ENCODE data around the gene EDARADD.
A peak's percentile ranks its signal among the peaks of the same experiment; 100 is the strongest.
"Not testable (repeated sequence)": the region's sequence is repeated elsewhere in the genome, so short reads cannot be mapped to it uniquely, and the experiment has no call there.

Gene EDARADD

DNA sequence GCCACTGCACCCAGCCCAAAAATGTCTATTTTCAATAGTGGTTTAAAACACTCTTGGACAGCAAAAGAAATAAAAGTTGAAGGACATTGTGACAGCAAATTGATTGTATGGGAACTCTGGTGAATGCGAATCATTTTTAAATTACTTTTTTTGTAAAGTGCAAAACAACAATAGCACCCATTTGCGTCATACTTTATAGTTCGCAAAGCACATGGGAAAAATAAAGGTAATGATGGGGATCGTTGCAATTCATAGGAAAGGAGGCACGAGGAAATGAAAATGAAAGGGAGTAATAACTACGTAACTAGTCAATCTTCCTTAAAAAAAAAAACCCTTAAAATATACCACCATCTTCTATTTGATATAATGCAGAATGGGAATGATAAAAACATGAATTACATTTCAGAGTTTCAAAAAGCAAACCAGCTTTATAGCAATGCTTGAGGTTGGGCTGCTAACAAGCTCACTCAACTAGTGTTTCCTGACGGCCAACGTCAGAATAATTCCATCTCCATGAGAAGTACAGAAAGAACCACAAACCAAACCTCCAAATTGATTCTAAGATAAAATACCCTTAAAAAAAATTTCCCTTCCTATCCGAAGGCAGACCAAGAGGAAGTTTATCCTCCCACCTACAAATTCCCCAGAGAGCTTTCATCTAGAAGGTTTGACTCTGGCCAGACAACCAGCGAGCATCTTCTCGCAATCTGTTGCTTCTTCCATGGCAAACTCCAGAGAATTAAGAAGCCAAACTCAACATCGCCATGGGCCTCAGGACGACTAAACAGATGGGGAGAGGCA lies at the start of gene EDARADD:
Gene EDARADD (plus strand): TSS at position 606 of the 801 bp plus-strand sequence. CDS start 159 bp downstream, at position 765.
- H2AFZ ChIP-seq (ENCODE audit: low read length, unreplicated experiment) = peak within 1 kb of the TSS; percentile 95

DNA sequence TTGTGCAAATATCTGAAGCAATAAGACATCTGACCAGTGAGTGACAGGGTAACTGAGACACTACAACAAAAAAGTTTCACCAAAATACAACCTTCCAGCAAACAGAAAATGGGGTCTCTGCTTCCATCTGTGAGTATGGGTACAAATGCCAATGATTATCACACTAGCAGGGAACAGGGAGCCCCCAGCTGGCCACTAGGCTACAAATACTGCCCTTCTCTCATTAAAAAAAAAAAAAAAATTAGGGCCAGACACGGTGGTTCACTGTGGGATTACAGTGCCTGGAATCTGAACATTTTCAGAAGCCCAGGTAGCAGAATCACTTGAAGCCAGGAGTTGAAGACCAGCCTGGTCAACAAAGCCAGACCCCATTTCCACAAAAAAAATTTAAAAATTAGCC lies 48.4 kb upstream of the EDARADD start:
- no peak overlapping the region for H3K27ac ChIP-seq (ENCODE audit: low read depth, low read length)
- no peak overlapping the region for H2AFZ ChIP-seq (ENCODE audit: low read length, unreplicated experiment)
- H3K79me2 ChIP-seq (ENCODE audit: control insufficient read depth, insufficient read depth, low read length, unreplicated experiment) = no peaks in the 10 kb centered on the region
- no peaks in the 10 kb centered on the region for H3K36me3 ChIP-seq (ENCODE audit: insufficient read depth, low read length)
- no peak overlapping the region for H3K4me3 ChIP-seq (ENCODE audit: low read depth, low read length)
- no peaks in the 10 kb centered on the region for H3K4me1 ChIP-seq (ENCODE audit: control insufficient read depth, insufficient read depth, low read length, unreplicated experiment)
- H3K27me3 ChIP-seq (ENCODE audit: insufficient read depth, low read length) = no peaks in the 10 kb centered on the region; the same call in 1 of the 2 replicates

More for the DNA sequence above, at the start of gene EDARADD:
- H3K79me2 ChIP-seq (ENCODE audit: control insufficient read depth, insufficient read depth, low read length, unreplicated experiment) = no peaks in the 10 kb centered on the region
- H3K36me3 ChIP-seq (ENCODE audit: insufficient read depth, low read length) = no peaks in the 10 kb centered on the region
- peaks cover 76% of the 10 kb centered on the region for H3K27me3 ChIP-seq (ENCODE audit: insufficient read depth, low read length)
- H3K4me1 ChIP-seq (ENCODE audit: control insufficient read depth, insufficient read depth, low read length, unreplicated experiment) = no peaks in the 10 kb centered on the region
- no peak within 1 kb of the TSS for H3K27ac ChIP-seq (ENCODE audit: low read depth, low read length)
- peak within 1 kb of the TSS; percentile 80 for H3K4me3 ChIP-seq (ENCODE audit: low read depth, low read length)

DNA sequence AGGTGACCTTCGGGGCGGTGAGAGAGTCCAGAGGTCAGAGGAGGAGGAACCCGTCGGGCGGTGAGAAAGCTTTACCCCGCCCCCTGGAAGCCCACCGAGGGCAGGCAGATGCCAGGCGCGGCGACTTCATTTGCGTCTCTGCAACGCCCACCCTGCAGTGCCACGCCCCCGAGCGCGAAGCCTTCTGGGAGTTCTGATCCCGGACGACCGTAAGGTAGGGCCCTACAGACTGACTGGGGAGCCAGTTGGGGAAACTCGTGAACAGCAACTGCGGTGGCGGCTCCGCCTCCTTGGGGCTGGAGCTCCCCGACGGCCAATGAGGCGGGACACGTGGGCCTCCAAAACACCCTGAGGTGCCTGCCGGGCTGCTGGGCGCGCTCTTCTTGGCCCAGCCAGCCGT lies 46.0 kb upstream of the EDARADD start:
- Histone ChIP-seq H2AFZ (ENCODE audit: low read length, unreplicated experiment) (no peak overlapping the region), H3K27me3 (ENCODE audit: insufficient read depth, low read length) (peaks cover 2% of the 10 kb centered on the region; the same call in 1 of the 2 replicates), H3K4me1 (ENCODE audit: control insufficient read depth, insufficient read depth, low read length, unreplicated experiment) (no peaks in the 10 kb centered on the region), H3K36me3 (ENCODE audit: insufficient read depth, low read length) (no peaks in the 10 kb centered on the region), H3K79me2 (ENCODE audit: control insufficient read depth, insufficient read depth, low read length, unreplicated experiment) (no peaks in the 10 kb centered on the region), H3K4me3 (ENCODE audit: low read depth, low read length) (no peak overlapping the region), H3K27ac (ENCODE audit: low read depth, low read length) (no peak overlapping the region)

DNA sequence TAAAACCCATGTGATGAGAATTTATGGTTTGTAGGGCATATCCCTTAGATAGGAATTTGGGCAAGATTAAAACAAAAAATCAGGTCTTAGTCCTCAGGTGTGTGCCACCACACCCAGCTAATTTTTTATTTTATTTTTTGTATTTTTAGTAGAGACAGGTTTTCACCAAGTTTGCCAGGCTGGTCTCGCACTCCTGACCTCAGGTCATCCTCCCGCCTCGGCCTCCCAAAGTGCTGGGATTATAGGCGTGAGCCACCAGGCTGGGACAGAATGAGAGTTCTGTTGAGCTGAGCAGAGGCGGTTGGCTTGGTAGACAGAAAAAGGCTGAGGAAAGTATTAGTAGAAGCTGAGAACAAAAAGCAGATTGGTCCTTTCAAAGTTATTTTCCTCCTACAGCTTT lies 43.8 kb upstream of the EDARADD start:
- H3K79me2 ChIP-seq (ENCODE audit: control insufficient read depth, insufficient read depth, low read length, unreplicated experiment) = no peaks in the 10 kb centered on the region
- H3K27me3 ChIP-seq (ENCODE audit: insufficient read depth, low read length) = peaks cover 16% of the 10 kb centered on the region
- no peak overlapping the region for H2AFZ ChIP-seq (ENCODE audit: low read length, unreplicated experiment)
- no peaks in the 10 kb centered on the region for H3K4me1 ChIP-seq (ENCODE audit: control insufficient read depth, insufficient read depth, low read length, unreplicated experiment)
- no peak overlapping the region for H3K4me3 ChIP-seq (ENCODE audit: low read depth, low read length)
- no peak overlapping the region for H3K27ac ChIP-seq (ENCODE audit: low read depth, low read length)
- no peaks in the 10 kb centered on the region for H3K36me3 ChIP-seq (ENCODE audit: insufficient read depth, low read length)

DNA sequence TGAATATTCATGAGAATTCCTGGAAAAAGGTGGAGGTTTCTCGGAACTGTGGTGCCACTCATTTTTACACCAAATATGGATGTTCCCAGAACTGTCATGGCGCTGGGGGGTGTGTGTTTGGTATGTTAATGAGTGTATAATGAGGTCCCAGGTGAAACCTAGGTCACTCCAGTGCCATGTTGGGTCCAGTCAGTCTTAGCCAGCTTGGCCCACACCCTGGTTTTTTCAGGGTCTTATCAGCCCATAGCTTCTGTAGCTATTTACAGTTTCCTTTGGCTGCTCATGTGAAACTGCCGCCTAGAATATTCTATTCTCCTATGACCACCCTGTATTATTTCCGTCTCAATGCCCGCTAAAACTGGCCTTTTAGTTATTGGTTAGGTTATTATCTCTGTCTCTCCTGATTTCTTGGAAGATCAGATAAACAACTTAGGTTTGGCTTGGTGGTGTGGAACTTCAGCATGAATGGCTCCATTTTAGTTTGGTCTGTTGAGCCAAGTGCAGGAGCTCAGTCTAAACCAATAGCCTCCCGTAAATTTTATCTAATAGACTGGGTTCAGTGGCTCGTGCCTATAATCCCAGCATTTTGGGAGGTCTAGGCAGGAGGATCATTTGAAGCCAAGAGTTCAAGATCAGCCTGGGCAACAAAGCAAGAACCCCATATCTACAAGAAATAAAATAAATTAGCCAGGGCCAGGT lies 42.1 kb upstream of the EDARADD start:
- no peaks in the 10 kb centered on the region for H3K4me1 ChIP-seq (ENCODE audit: control insufficient read depth, insufficient read depth, low read length, unreplicated experiment)
- no peak overlapping the region for H2AFZ ChIP-seq (ENCODE audit: low read length, unreplicated experiment)
- H3K4me3 ChIP-seq (ENCODE audit: low read depth, low read length) = no peak overlapping the region
- no peaks in the 10 kb centered on the region for H3K79me2 ChIP-seq (ENCODE audit: control insufficient read depth, insufficient read depth, low read length, unreplicated experiment)
- no peaks in the 10 kb centered on the region for H3K36me3 ChIP-seq (ENCODE audit: insufficient read depth, low read length)
- H3K27me3 ChIP-seq (ENCODE audit: insufficient read depth, low read length) = peaks cover 16% of the 10 kb centered on the region
- no peak overlapping the region for H3K27ac ChIP-seq (ENCODE audit: low read depth, low read length)

DNA sequence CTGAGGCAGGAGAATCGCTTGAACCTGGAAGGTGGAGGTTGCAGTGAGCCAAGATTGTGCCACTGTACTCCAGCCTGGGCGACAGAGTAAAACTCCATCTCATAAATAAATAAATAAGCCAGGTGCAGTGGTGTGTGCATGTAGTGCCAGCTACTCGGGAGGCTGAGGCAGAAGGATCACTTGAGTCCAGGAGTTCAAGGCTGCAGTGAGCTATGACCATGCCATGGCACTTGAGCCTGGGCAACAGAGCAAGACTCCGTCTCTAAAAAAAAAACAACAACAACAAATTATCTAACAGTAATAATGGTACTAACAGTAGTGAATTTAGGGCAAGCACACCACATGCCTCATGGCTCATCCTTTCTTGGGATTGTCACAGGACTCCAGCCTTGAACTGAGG lies 41.3 kb upstream of the EDARADD start:
- H3K27ac ChIP-seq (ENCODE audit: low read depth, low read length); H2AFZ ChIP-seq (ENCODE audit: low read length, unreplicated experiment); H3K36me3 ChIP-seq (ENCODE audit: insufficient read depth, low read length); H3K4me1 ChIP-seq (ENCODE audit: control insufficient read depth, insufficient read depth, low read length, unreplicated experiment); H3K79me2 ChIP-seq (ENCODE audit: control insufficient read depth, insufficient read depth, low read length, unreplicated experiment); H3K4me3 ChIP-seq (ENCODE audit: low read depth, low read length): not testable (repeated sequence)
- peaks cover 16% of the 10 kb centered on the region for H3K27me3 ChIP-seq (ENCODE audit: insufficient read depth, low read length)

DNA sequence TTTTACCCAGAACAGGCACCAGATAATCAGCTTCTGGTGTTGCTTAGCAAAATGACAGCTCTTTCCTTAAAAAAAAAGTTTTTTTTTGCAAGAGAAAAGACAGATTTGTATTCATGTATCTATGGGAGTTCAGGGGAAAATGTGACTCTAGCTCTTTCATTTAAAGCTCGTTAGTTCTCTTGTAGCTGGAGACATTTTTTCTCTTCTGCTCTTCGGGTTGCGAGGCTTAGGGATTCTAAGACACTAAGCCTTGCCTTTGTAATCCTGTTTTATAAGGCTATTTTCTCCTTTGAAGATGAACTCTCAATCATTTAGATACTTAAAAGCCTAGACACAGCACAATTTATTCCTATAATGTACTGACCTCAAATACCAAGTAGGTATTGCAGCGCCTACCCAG lies 40.3 kb upstream of the EDARADD start:
- Histone ChIP-seq H3K79me2 (ENCODE audit: control insufficient read depth, insufficient read depth, low read length, unreplicated experiment) (no peaks in the 10 kb centered on the region), H3K27ac (ENCODE audit: low read depth, low read length) (no peak overlapping the region), H3K4me3 (ENCODE audit: low read depth, low read length) (no peak overlapping the region), H2AFZ (ENCODE audit: low read length, unreplicated experiment) (no peak overlapping the region), H3K4me1 (ENCODE audit: control insufficient read depth, insufficient read depth, low read length, unreplicated experiment) (no peaks in the 10 kb centered on the region), H3K36me3 (ENCODE audit: insufficient read depth, low read length) (no peaks in the 10 kb centered on the region), H3K27me3 (ENCODE audit: insufficient read depth, low read length) (peaks cover 16% of the 10 kb centered on the region)

DNA sequence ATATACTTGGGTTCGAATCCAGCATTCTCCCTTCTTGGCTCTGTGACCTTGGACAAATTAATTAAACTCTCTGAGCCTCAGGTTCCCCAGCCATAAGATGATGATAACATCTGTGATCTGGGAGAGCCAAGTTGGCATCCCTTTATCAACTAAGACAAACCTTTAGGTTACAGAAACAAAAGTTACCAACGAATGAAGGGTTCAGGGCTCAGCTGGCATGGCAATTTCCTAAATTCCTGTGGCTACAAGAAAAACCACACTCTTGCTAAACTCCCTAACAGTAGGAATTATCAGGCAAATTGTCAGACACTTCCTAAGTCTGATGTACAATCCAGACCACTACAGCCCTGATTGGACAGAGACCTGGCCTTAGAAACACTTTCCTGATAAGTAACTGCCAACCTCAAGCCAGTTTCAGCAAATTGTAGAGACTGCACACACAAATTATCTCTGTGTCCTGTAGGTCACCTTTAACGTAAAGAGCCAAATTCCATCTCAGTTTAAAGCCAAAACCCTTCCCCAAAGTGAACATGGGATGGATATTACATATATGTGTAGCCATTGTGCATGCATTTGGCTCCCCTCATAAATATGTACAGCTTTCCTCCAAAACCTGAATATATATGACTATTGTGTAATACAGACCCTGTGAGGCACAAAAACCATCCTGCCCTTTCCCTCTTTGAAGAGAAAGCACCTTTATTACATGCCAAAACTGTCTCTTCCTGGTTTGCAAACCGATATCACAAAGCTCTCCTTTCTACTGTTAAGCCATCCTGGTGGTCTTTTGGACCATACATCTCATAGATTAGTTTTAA lies 39.5 kb upstream of the EDARADD start:
- no peak overlapping the region for H3K27ac ChIP-seq (ENCODE audit: low read depth, low read length)
- H3K4me3 ChIP-seq (ENCODE audit: low read depth, low read length) = no peak overlapping the region
- H3K79me2 ChIP-seq (ENCODE audit: control insufficient read depth, insufficient read depth, low read length, unreplicated experiment) = no peaks in the 10 kb centered on the region
- H3K36me3 ChIP-seq (ENCODE audit: insufficient read depth, low read length) = no peaks in the 10 kb centered on the region
- H2AFZ ChIP-seq (ENCODE audit: low read length, unreplicated experiment) = no peak overlapping the region
- H3K27me3 ChIP-seq (ENCODE audit: insufficient read depth, low read length) = peaks cover 16% of the 10 kb centered on the region
- no peaks in the 10 kb centered on the region for H3K4me1 ChIP-seq (ENCODE audit: control insufficient read depth, insufficient read depth, low read length, unreplicated experiment)

DNA sequence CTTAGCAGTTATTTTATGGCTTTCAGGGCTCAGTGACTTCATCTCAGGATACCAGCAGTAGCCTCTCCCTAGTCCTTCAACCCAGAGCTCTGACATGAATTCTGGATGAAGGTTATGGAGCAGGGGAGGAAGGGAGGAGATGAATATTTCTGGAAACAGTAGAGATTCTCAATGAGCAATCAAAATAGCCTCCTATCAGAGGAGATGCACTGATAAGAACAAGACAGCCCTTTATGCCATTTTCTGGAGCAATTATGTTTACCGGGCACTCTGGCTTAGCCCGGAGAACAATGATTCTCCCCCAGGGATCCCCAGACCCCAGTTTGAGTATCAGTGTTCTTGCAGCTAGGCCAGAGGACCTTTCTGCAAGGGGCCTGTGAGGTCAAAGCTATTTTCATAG lies 37.9 kb upstream of the EDARADD start:
- Histone ChIP-seq H3K79me2 (ENCODE audit: control insufficient read depth, insufficient read depth, low read length, unreplicated experiment) (no peaks in the 10 kb centered on the region), H3K27me3 (ENCODE audit: insufficient read depth, low read length) (peaks cover 16% of the 10 kb centered on the region), H3K4me1 (ENCODE audit: control insufficient read depth, insufficient read depth, low read length, unreplicated experiment) (no peaks in the 10 kb centered on the region), H3K4me3 (ENCODE audit: low read depth, low read length) (no peak overlapping the region), H2AFZ (ENCODE audit: low read length, unreplicated experiment) (no peak overlapping the region), H3K36me3 (ENCODE audit: insufficient read depth, low read length) (no peaks in the 10 kb centered on the region), H3K27ac (ENCODE audit: low read depth, low read length) (no peak overlapping the region)

DNA sequence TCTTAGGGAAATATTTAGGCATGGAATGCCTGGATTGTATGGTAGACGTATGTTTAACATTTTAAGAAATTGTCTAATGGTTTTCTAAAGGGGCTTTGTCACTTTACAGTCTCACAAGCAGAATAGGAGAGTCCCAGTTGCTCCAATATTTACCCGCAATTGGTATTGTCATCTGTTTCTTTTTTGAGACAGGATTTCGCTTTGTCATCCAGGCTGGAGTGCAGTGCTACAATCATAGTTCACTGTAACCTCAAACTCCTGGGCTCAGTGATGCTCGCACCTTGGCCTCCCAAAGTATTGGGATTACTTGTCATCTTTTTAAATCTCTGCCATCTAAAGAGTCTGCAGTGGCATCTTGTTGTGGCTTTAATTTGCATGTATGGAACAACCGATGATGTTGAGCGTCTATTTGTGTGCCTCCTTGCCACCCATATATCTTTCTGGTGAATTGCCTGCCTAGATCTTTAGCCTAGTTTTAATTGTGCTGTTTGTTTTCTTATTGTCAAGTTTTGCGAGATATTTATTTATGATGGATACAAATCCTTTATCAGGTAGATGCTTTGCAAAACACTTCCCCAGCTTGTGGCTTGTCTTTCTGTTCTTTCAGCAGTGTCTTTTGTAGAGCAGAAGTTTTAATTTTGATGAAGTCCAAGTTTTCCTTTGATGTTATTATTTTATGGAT lies 32.0 kb upstream of the EDARADD start:
- Histone ChIP-seq H3K27ac (ENCODE audit: low read depth, low read length) (no peak overlapping the region), H3K79me2 (ENCODE audit: control insufficient read depth, insufficient read depth, low read length, unreplicated experiment) (no peaks in the 10 kb centered on the region), H3K4me3 (ENCODE audit: low read depth, low read length) (no peak overlapping the region), H3K36me3 (ENCODE audit: insufficient read depth, low read length) (no peaks in the 10 kb centered on the region), H3K4me1 (ENCODE audit: control insufficient read depth, insufficient read depth, low read length, unreplicated experiment) (no peaks in the 10 kb centered on the region), H3K27me3 (ENCODE audit: insufficient read depth, low read length) (peaks cover 21% of the 10 kb centered on the region), H2AFZ (ENCODE audit: low read length, unreplicated experiment) (no peak overlapping the region)

Measured in ACC112 (cell line).